Fibroblast of pulmonary artery (primary cell): ENCODE measurements around the gene NUP153.

ENCODE experiments used
- DNase-seq: peaks from one replicate; pipeline ENCODE4 v3.0.0-alpha.2; 2010; ENCODE audit warnings: low read depth
- H3K4me3 ChIP-seq: replicated peaks from 2 replicates; pipeline ENCODE4 v1.5.1; 2011; ENCODE audit warnings: low read depth, mild to moderate bottlenecking, control low read depth, low read length, moderate library complexity
- CTCF ChIP-seq: IDR thresholded peaks from 2 replicates; pipeline ENCODE4 v1.5.1; 2011; ENCODE audit warnings: mild to moderate bottlenecking, control low read depth, low read length, inconsistent platforms; ENCODE audit errors: missing control alignments

The NUP153 gene

GRCh38 chr6:17662585-17662984 lies 44.1 kb downstream of the NUP153 start:
- no peak for DNase-seq
- no peak for TF ChIP-seq CTCF
- H3K4me3 ChIP-seq: no peak overlapping the region

GRCh38 chr6:17656644-17657043 lies 50.1 kb downstream of the NUP153 start:
- TF ChIP-seq CTCF: no peak
- peak; percentile 19 for DNase-seq
- H3K4me3 ChIP-seq: no peak overlapping the region

DNA sequence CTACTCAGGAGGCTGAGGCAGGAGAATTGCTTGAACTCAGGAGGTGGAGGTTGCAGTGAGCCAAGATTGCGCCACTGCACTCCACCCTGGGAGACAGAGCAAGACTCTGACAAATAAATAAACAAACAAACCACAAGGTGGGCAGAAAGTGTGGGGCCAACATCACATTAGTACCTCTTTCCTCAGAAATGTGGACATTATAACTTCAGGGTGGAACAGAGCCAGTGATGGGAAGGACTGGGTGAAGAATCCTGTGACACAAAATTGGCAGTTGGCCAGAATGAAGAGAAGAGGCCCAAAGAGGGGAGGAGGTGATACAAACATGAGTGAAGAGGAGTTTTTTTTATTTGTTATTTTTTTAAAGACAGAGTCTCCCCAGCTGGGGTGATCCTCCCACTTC lies 50.6 kb downstream of the NUP153 start:
- DNase-seq: peak; percentile 42
- H3K4me3 ChIP-seq: no peak overlapping the region
- TF ChIP-seq CTCF: no peak

DNA sequence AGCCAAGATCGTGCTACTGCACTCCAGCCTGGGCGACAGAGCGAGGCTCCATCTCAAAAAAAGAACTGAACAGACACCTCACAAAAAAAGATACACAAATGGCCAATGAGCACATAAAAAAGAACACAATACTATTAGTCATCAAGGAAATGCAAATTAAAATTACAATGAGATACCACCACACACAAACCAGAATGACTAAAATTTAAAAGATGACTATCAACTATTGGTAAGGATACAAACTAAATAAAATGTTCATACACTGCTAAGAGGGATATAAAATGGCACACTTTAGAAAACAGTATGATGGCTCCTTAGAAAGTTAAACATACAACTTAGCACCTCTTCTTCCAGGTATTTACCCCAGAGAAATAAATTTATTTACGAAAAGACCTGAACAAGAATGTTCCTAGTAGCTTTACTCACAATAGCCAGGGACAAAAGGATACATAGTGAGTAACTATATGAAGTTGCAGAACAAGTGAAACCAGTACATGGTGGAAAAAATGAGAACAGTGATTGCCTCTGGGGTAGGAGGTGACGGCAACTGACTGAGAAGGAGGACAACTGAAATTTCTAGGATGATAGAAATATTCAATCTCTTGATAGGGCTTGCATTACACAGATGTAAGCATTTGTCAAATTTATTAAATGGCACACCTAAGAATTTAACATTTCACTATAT lies 53.4 kb downstream of the NUP153 start:
- H3K4me3 ChIP-seq: no peak overlapping the region
- TF ChIP-seq CTCF: no peak
- DNase-seq: no peak

DNA sequence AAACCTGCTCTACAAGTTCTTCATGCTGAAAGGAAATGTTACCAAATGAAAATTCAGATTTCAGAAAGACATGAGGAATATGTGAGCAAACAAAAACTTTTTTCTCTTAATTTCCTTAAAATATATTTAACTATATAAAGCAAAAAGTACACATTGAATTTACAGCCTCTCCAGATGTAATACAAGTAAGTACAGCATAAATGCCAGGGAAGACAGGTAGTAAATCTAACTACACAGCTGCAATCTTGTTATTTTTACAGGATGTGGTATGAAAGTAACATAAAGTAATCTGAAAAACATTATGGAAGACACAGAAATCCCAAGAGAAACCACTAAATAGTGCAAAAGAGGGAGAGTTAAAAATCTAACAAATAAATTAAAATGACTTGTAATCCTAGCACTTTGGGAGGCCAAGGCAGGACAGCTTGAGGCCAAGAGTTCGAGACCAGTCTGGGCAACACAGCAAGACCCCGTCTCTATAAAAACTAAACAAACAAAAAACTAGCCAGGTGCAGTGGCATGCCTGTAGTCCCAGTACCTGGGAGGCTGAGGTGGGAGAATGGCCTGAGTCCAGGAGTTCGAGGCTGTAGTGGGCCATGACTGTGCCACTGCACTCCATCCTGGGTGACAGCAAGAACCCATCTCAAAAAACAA lies 55.9 kb downstream of the NUP153 start:
- TF ChIP-seq CTCF: no peak

DNA sequence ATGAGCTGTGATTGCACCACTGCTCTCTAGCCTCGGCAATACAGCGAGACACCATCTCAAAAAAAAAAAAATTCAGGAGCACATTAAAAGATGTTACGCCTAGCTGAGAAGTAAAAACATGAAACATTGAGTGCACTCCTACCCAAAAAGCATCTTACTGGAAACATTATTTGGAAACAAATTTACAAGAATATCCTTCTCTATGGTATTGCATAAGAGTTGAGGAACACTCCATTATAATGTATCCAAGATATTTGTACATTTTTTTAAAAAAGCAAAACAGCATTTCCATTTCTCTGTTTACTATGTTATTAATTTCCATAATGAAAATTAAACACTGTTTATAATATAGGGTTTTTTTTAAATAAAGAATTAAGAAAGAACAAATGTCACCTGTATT lies 58.0 kb downstream of the NUP153 start:
- no peak for TF ChIP-seq CTCF
- DNase-seq: no peak
- no peak overlapping the region for H3K4me3 ChIP-seq

More for the DNA sequence above, 55.9 kb downstream of the NUP153 start:
- DNase-seq: no peak
- no peak overlapping the region for H3K4me3 ChIP-seq
